ENCODE data around the gene FAM78A. TPM values are rescaled to one million over a fixed set of nuclear protein-coding genes. Genes with fewer than 3 reads are reported as not detected.

Gene FAM78A
- total RNA-seq, 1 experiment from 2014 or later = 0.40 TPM

GRCh38 chr9:131237291-131237690 lies 39.0 kb downstream of the FAM78A start:
- Mint-ChIP-seq H3K36me3 (ENCODE audit: insufficient read depth, unreplicated experiment) (peaks cover 14% of the 10 kb centered on the region), H3K27me3 (ENCODE audit: insufficient read depth, unreplicated experiment) (no peaks in the 10 kb centered on the region), H3K9me3 (ENCODE audit: unreplicated experiment) (no peaks in the 10 kb centered on the region), H3K4me3 (ENCODE audit: unreplicated experiment) (no peak overlapping the region), H3K4me1 (ENCODE audit: insufficient read depth, unreplicated experiment) (no peaks in the 10 kb centered on the region), H3K27ac (ENCODE audit: low read depth, unreplicated experiment) (no peak overlapping the region)
- ChIA-PET POLR2A (no interaction called here), CTCF (no interaction called here)
- no peak for DNase-seq (ENCODE audit: unreplicated experiment)
- TF ChIP-seq CTCF (IDR thresholded peaks at IDR 0.05; ENCODE audit: unreplicated experiment) = no peak
- no TSS peak for BruUV-seq (replicated peaks)
- intact Hi-C loops (cut with micrococcal nuclease) = no loop called here

- DNase-seq (ENCODE audit: unreplicated experiment) = no peak
- TF ChIP-seq CTCF (IDR thresholded peaks at IDR 0.05; ENCODE audit: unreplicated experiment) = no peak
- no TSS peak for BruUV-seq (replicated peaks)
- Mint-ChIP-seq H3K9me3 (ENCODE audit: unreplicated experiment) (no peaks in the 10 kb centered on the region), H3K36me3 (ENCODE audit: insufficient read depth, unreplicated experiment) (peaks cover 20% of the 10 kb centered on the region), H3K27me3 (ENCODE audit: insufficient read depth, unreplicated experiment) (no peaks in the 10 kb centered on the region), H3K4me1 (ENCODE audit: insufficient read depth, unreplicated experiment) (no peaks in the 10 kb centered on the region), H3K4me3 (ENCODE audit: unreplicated experiment) (no peak overlapping the region), H3K27ac (ENCODE audit: low read depth, unreplicated experiment) (no peak overlapping the region)
- CTCF ChIA-PET = no interaction called here
- POLR2A ChIA-PET = no interaction called here
- intact Hi-C loops (cut with micrococcal nuclease) = no loop called here
Measured at GRCh38 chr9:131236761-131237160, 39.5 kb downstream of the FAM78A start.

- H3K4me3 Mint-ChIP-seq (ENCODE audit: unreplicated experiment) = no peak overlapping the region
- CTCF ChIA-PET = interaction anchor here (0.5 kb wide), 1 partner anchor 17 kb away, joined by 3 read pairs; no protein-coding TSS in a partner anchor
- intact Hi-C loops (cut with micrococcal nuclease) = no loop called here
- no TSS peak for BruUV-seq (replicated peaks)
- no peak for TF ChIP-seq CTCF (IDR thresholded peaks at IDR 0.05; ENCODE audit: unreplicated experiment)
- POLR2A ChIA-PET = no interaction called here
- no peak for DNase-seq (ENCODE audit: unreplicated experiment)
- H3K36me3 Mint-ChIP-seq (ENCODE audit: insufficient read depth, unreplicated experiment) = peaks cover 26% of the 10 kb centered on the region
- H3K27me3 Mint-ChIP-seq (ENCODE audit: insufficient read depth, unreplicated experiment) = no peaks in the 10 kb centered on the region
- no peaks in the 10 kb centered on the region for H3K4me1 Mint-ChIP-seq (ENCODE audit: insufficient read depth, unreplicated experiment)
- no peak overlapping the region for H3K27ac Mint-ChIP-seq (ENCODE audit: low read depth, unreplicated experiment)
- H3K9me3 Mint-ChIP-seq (ENCODE audit: unreplicated experiment) = no peaks in the 10 kb centered on the region
Measured at GRCh38 chr9:131236161-131236560, 40.1 kb downstream of the FAM78A start.

GRCh38 chr9:131235480-131235851 lies 40.8 kb downstream of the FAM78A start:
- ChIA-PET CTCF (interaction anchor here (0.5 to 0.8 kb wide), 3 partner anchors 16 to 77 kb away, joined by 3 read pairs; no protein-coding TSS in a partner anchor), POLR2A (no interaction called here)
- Mint-ChIP-seq H3K27me3 (ENCODE audit: insufficient read depth, unreplicated experiment) (no peaks in the 10 kb centered on the region), H3K9me3 (ENCODE audit: unreplicated experiment) (no peaks in the 10 kb centered on the region), H3K4me3 (ENCODE audit: unreplicated experiment) (no peak overlapping the region), H3K27ac (ENCODE audit: low read depth, unreplicated experiment) (no peak overlapping the region), H3K36me3 (ENCODE audit: insufficient read depth, unreplicated experiment) (peaks cover 33% of the 10 kb centered on the region), H3K4me1 (ENCODE audit: insufficient read depth, unreplicated experiment) (no peaks in the 10 kb centered on the region)
- intact Hi-C loops (cut with micrococcal nuclease) = no loop called here
- no TSS peak for BruUV-seq (replicated peaks)
- no peak for TF ChIP-seq CTCF (IDR thresholded peaks at IDR 0.05; ENCODE audit: unreplicated experiment)
- no peak for DNase-seq (ENCODE audit: unreplicated experiment)

Data from MCF 10A (cell line).